Bronchial epithelial cell (primary cell): ENCODE results near the gene FHDC1. TPM values are rescaled to one million over a fixed set of nuclear protein-coding genes. Genes with fewer than 3 reads are reported as not detected.

Experiments
- DNase-seq: peaks from one replicate; pipeline ENCODE4 v3.0.0-alpha.2; 2010; ENCODE audit warnings: low read depth
- FAIRE-seq: peaks from 2 replicates; lab custom pipeline; 2011; peaks lifted over from hg19 to GRCh38; lab: Jason Lieb, UNC
- H3K27me3 ChIP-seq: 2 replicates; pipeline ENCODE4 v1.5.1; 2011; ENCODE audit warnings: low read length; ENCODE audit not compliant: control insufficient read depth, insufficient read depth
- H3K36me3 ChIP-seq: 2 replicates; pipeline ENCODE4 v1.5.1; 2011; ENCODE audit warnings: low read length; ENCODE audit not compliant: control insufficient read depth, insufficient read depth
- H3K4me3 ChIP-seq: 2 replicates; pipeline ENCODE4 v1.5.1; 2011; ENCODE audit warnings: mild to moderate bottlenecking, low read depth, low read length, control low read depth
- total RNA-seq: library from RNA; depleted of rRNA; stranded (reverse); fragments of >200 nt; gene quantifications from 2 replicates; pipeline ENCODE4 v1.2.1, GENCODE V29; 2014
- TF ChIP-seq, protein P1 (sequence below): IDR thresholded peaks from 2 replicates; pipeline ENCODE4 v1.5.1; 2011; ENCODE audit warnings: mild to moderate bottlenecking, moderate library complexity, low read length, control low read depth, inconsistent platforms; ENCODE audit not compliant: insufficient read depth, severe bottlenecking

FHDC1 gene
- total RNA-seq, 1 donor from 2014 or later: 0.53 TPM

DNA sequence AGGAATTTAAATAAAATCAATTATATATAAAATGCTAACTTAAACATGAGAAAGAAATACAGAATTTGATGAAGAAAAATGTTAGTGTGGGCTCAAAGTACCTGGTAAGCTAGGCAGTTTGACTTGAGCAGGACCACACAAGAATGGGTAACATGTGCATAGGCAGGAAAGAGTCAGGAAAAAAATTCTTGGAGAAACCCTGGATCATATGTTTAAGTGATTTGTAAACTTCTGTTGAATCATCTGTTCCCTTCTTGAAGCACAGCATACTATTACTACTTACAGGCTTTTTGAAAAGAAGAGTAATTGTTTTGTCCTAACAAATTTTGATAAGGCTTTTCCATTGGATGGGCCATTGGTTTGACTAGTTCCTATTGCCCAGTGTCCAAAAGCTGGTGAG lies 37.5 kb upstream of the FHDC1 start:
- FAIRE-seq (no peak), DNase-seq (no peak)
- Histone ChIP-seq H3K27me3 (no peaks in the 10 kb centered on the region), H3K4me3 (no peak overlapping the region), H3K36me3 (no peaks in the 10 kb centered on the region)
- TF ChIP-seq, protein P1, sequence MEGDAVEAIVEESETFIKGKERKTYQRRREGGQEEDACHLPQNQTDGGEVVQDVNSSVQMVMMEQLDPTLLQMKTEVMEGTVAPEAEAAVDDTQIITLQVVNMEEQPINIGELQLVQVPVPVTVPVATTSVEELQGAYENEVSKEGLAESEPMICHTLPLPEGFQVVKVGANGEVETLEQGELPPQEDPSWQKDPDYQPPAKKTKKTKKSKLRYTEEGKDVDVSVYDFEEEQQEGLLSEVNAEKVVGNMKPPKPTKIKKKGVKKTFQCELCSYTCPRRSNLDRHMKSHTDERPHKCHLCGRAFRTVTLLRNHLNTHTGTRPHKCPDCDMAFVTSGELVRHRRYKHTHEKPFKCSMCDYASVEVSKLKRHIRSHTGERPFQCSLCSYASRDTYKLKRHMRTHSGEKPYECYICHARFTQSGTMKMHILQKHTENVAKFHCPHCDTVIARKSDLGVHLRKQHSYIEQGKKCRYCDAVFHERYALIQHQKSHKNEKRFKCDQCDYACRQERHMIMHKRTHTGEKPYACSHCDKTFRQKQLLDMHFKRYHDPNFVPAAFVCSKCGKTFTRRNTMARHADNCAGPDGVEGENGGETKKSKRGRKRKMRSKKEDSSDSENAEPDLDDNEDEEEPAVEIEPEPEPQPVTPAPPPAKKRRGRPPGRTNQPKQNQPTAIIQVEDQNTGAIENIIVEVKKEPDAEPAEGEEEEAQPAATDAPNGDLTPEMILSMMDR: no peak

GRCh38 chr4:152900395-152900794 lies 35.7 kb upstream of the FHDC1 start:
- Histone ChIP-seq H3K27me3 (no peaks in the 10 kb centered on the region), H3K4me3 (no peak overlapping the region), H3K36me3 (no peaks in the 10 kb centered on the region)
- FAIRE-seq (no peak), DNase-seq (no peak)
- TF ChIP-seq, protein P1: no peak

GRCh38 chr4:152901205-152901604 lies 34.9 kb upstream of the FHDC1 start:
- H3K36me3 ChIP-seq: no peaks in the 10 kb centered on the region
- no peak for DNase-seq
- no peak overlapping the region for H3K4me3 ChIP-seq
- H3K27me3 ChIP-seq: no peaks in the 10 kb centered on the region
- TF ChIP-seq, protein P1: no peak
- no peak for FAIRE-seq

DNA sequence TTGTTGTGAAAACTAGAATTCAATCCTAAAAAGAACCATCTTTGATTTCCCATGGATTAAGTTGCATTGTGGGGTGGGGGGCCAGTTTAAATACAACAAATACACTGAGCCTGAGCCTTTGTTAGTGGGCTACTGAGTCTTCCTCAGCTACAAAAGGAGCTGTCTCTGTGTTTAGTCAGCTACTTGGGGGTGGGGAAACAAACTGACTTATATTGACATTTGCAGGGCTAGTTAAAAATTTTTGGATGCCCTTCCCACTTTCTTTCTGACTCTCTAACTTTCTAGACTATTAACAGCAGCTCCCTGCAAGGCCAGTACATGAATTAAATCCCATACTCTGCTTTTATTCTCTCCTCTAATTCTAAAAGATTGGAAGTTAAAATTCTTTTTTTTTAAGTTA lies 32.5 kb upstream of the FHDC1 start:
- Histone ChIP-seq H3K27me3 (no peaks in the 10 kb centered on the region), H3K4me3 (no peak overlapping the region), H3K36me3 (no peaks in the 10 kb centered on the region)
- TF ChIP-seq, protein P1: no peak
- FAIRE-seq: no peak
- DNase-seq: no peak

GRCh38 chr4:152909901-152910300 lies 26.2 kb upstream of the FHDC1 start:
- Histone ChIP-seq H3K4me3 (no peak overlapping the region), H3K36me3 (no peaks in the 10 kb centered on the region), H3K27me3 (no peaks in the 10 kb centered on the region)
- TF ChIP-seq, protein P1: no peak
- no peak for DNase-seq
- FAIRE-seq: no peak

GRCh38 chr4:152910521-152910920 lies 25.6 kb upstream of the FHDC1 start:
- FAIRE-seq: no peak

More at GRCh38 chr4:152910521-152910920, 25.6 kb upstream of the FHDC1 start:
- Histone ChIP-seq H3K4me3 (no peak overlapping the region), H3K36me3 (no peaks in the 10 kb centered on the region), H3K27me3 (no peaks in the 10 kb centered on the region)
- DNase-seq: no peak
- TF ChIP-seq, protein P1: no peak
